Stimulated activated CD4-positive, alpha-beta T cell treated with anti-CD3 and anti-CD28 coated beads, TNF-alpha, amount 100 ng/mL, for 1 hour (primary cell): ENCODE results near the gene CLIC4.
"Not testable (repeated sequence)": the region's sequence is repeated elsewhere in the genome, so short reads cannot be mapped to it uniquely, and the experiment has no call there.

ENCODE experiments used
- DNase-seq, 3 donors: peaks; one replicate each; pipeline ENCODE4 v3.0.0-alpha.2; 2020; ENCODE audit warnings: low read depth in 3 of 3, low spot score in 1 of 3

The CLIC4 gene

GRCh38 chr1:24744911-24745710 lies at the start of gene CLIC4:
CLIC4 (plus strand) TSS chr1:24745447; CDS start chr1:24745554, 107 bp downstream.
- peak; percentile 99 for DNase-seq

GRCh38 chr1:24696041-24696755 lies 49.0 kb upstream of the CLIC4 start:
- DNase-seq, result no peak

- DNase-seq, result no peak
Observed at GRCh38 chr1:24696756-24697330, 48.4 kb upstream of the CLIC4 start.

- DNase-seq, result not testable (repeated sequence)
Observed at GRCh38 chr1:24697453-24698001, 47.7 kb upstream of the CLIC4 start.

GRCh38 chr1:24698326-24698725 lies 46.9 kb upstream of the CLIC4 start:
- not testable (repeated sequence) for DNase-seq

GRCh38 chr1:24699628-24700027 lies 45.6 kb upstream of the CLIC4 start:
- DNase-seq, result no peak

GRCh38 chr1:24702511-24703293 lies 42.5 kb upstream of the CLIC4 start:
- no peak for DNase-seq

GRCh38 chr1:24704411-24705259 lies 40.6 kb upstream of the CLIC4 start:
- DNase-seq, result no peak

- DNase-seq, result no peak
Observed at GRCh38 chr1:24705260-24706073, 39.8 kb upstream of the CLIC4 start.

- not testable (repeated sequence) for DNase-seq
Observed at GRCh38 chr1:24706074-24706389, 39.2 kb upstream of the CLIC4 start.

- DNase-seq, result no peak
Observed at GRCh38 chr1:24707687-24708086, 37.6 kb upstream of the CLIC4 start.

- no peak for DNase-seq
Observed at GRCh38 chr1:24708938-24709337, 36.3 kb upstream of the CLIC4 start.

GRCh38 chr1:24709791-24710441 lies 35.3 kb upstream of the CLIC4 start:
- no peak for DNase-seq

- DNase-seq, result no peak
Observed at GRCh38 chr1:24711329-24711728, 33.9 kb upstream of the CLIC4 start.

- DNase-seq, result no peak
Observed at GRCh38 chr1:24713176-24713575, 32.1 kb upstream of the CLIC4 start.

- DNase-seq, result no peak
Observed at GRCh38 chr1:24713736-24714135, 31.5 kb upstream of the CLIC4 start.

- no peak for DNase-seq
Observed at GRCh38 chr1:24714859-24715520, 30.3 kb upstream of the CLIC4 start.

GRCh38 chr1:24715658-24716057 lies 29.6 kb upstream of the CLIC4 start:
- DNase-seq, result no peak
